HG03575 (cell line): ENCODE results near the gene U2AF1.
"Not testable (repeated sequence)": the region's sequence is repeated elsewhere in the genome, so short reads cannot be mapped to it uniquely, and the experiment has no call there.

Experiments used
- ATAC-seq: cut with Tn5 transposase; IDR thresholded peaks from one replicate; pipeline ENCODE4 v1.9.1; 2021; ENCODE audit not compliant: unreplicated experiment, insufficient number of reproducible peaks, low FRiP score; ENCODE audit errors: extremely low read depth

Gene U2AF1

DNA sequence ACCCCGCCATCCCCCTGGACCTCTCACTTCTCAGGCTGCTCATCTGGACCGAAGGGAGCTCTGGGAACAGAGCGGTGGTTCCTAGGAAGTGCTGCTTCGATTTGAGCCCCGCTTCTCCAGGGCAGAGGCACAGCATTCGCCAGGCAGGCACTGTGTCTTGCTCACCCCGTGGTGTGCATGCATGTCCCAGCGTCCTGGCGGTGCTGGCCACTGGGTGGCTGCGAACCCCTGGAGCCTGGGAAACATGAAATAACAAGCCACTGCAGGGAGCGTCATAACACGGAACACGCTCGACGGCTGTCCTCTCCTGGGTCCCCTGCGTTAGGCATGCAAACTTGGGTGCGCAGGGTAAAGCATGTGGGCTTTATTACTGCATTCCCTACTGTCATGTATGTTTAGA, 17.9 kb downstream of the U2AF1 start:
- not testable (repeated sequence) for ATAC-seq

GRCh38 chr21:43082587-43083300, 24.6 kb downstream of the U2AF1 start:
- ATAC-seq = not testable (repeated sequence)

GRCh38 chr21:43076643-43077042, 30.7 kb downstream of the U2AF1 start:
- ATAC-seq = not testable (repeated sequence)

DNA sequence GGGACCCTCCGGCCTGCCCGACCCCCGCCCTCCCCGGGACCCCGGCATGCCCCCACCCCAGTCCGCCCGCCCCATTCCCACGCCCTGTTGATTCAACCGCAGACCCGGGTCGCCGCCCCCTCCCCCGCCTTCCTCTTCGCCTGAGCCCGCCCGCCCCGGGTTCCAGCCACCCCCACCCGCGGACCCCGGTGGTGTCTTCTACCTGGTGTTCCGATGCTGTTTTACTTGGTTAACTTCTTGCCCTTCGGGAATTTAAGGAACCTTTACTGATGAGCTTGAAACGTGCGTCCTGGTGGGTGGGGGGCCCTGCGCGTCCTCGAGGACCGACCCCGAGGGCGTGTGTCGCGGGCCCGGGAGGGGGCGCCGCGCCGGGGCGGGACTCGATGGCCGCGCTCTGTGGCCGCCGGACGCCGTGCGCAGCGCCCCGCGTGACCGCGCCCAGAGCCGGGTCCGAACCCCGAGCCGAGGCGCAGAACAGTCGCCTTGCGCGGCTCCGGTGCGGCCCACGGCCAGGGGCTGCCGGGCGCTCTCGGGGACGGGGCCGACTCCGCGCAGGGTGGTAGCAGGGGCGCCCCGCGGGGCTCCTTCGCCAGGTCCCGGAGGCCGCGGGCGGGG, 31.2 kb downstream of the U2AF1 start:
- ATAC-seq = not testable (repeated sequence)

- ATAC-seq = not testable (repeated sequence)
Observed at GRCh38 chr21:43075170-43076022, 32.0 kb downstream of the U2AF1 start, which contains the start of gene CBS. TSS of gene CBS (minus strand) at chr21:43075835. CDS start at chr21:43072193, 3,642 bp downstream.

DNA sequence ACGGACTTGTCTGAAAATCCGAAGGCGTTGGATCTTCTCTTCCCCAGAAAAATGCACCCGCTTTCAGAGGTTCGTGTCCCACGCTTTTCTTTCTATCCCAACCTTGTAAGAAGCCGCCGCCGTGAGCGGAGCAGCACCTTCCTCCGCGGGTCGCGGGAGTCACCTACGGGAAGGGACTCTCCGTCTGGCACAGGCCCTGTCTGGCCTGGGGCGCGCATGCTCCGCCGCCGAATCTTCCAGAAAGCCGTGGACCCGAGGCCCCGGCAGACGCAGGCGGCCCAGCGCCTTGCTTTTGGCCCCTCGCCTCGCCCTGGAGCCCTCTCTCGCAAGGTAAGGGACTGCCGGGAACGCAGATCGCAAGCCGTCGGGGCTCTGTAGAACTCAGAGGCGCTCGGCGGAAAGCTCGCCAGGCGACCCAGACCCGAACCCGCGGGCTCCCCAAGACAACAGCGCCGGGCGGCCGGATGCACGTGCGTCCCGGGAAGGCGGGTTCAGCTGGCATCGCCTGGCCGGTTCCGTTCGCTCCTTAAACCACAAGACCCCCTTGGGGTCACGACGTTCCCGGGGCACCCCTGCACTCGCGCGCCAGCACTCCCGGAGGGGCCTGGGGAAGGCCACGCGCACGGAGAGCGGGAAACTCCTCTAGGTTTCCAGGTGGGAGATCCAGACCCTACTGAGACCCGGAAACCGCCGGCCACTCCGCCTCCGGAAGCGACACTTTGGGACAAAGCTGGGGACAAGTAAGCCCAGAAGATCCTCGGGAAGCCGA, 32.8 kb downstream of the U2AF1 start:
- not testable (repeated sequence) for ATAC-seq

DNA sequence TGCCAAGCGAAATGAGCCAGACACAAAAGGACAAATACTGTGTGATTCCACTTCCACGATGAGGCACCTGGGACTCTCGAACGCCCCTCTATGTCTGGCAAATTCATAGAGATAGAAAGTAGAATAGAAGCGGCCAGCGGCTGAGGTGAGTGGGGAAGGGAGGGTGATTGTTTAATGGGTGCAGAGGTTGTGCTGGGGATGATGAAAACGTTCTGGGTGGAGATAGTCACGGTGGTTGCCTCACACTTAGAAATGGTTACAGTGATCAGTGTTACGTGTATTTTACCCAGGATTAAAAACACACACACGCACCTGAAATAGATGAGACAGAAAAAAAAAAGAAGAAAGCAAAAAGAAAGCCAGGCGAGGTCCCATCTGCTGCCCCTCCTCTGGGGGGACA, 34.6 kb downstream of the U2AF1 start:
- ATAC-seq = not testable (repeated sequence)

DNA sequence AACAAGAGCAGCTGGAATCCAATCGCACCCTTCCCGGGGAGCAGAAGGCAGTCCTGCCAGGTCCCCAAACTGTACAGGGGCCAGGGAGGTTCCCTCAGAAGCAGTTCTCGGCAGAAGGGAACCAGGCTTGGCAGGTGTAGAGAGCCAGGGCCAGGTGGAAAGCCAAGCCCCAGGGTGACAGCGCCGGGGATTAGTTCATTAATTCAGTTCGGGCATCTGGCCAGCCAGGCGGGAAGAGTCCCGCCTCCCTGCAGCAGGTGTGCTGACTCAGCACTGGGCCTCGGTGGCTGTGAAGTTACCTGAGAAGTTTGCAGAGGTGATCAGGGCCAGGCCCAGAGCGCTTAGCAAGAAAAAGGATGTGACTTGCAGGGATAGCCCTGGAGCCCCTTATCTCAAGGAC, 37.7 kb downstream of the U2AF1 start:
- ATAC-seq = not testable (repeated sequence)

- not testable (repeated sequence) for ATAC-seq
Observed at GRCh38 chr21:43068065-43068464, 39.3 kb downstream of the U2AF1 start.

DNA sequence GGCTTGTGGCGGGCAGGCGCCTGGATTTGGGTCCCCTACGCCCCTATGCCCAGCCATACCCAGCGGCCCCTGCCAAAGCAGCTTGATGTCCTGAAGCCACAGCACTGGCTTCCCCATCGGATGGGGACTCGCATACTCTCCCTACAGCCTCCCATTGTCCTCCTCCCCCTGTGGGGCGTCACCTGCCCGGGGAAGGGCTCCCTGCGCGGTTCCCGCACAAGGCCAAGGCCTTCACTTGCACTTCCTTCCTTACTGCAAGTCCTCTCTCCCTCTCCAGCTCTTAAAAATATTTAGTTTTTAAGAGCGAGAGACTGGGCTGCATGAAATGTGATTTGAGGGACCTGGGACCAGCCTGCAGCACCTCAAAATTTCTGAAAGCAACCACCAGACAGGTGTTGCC, 40.7 kb downstream of the U2AF1 start:
- ATAC-seq = not testable (repeated sequence)

- not testable (repeated sequence) for ATAC-seq
Observed at GRCh38 chr21:43065991-43066390, 41.4 kb downstream of the U2AF1 start.

- not testable (repeated sequence) for ATAC-seq
Observed at GRCh38 chr21:43064265-43064917, 43.0 kb downstream of the U2AF1 start.

GRCh38 chr21:43062955-43063664, 44.3 kb downstream of the U2AF1 start:
- not testable (repeated sequence) for ATAC-seq

DNA sequence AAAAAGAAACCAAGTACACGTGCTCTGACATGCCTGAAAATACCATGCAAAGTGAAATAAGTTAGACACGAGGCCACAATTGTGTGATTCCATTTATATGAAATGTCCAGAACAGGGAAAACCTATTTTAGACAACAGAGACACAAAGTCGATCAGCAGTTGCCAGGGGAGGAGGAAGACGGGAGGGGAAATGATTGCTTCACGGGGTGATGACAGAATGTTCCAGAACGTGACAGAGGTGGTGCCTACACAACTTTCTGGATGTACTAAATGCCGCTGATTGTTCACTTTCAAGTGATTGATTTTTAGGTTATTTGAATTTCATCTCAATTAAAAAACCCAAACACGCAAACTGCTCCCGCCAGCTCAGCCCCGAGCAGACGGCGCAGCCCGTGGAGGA, 54.3 kb downstream of the U2AF1 start:
- not testable (repeated sequence) for ATAC-seq

- not testable (repeated sequence) for ATAC-seq
Observed at GRCh38 chr21:43045876-43046821, 61.2 kb downstream of the U2AF1 start.

- not testable (repeated sequence) for ATAC-seq
Observed at GRCh38 chr21:43045165-43045875, 62.0 kb downstream of the U2AF1 start.
